GM12878 (cell line): ENCODE results near the gene EFCAB13. TPM values are rescaled to one million over a fixed set of nuclear protein-coding genes. Genes with fewer than 3 reads are reported as not detected.
"Not testable (repeated sequence)": the region's sequence is repeated elsewhere in the genome, so short reads cannot be mapped to it uniquely, and the experiment has no call there.

Experiments used
- ATAC-seq: fragments of 200-7000 bp; cut with Tn5 transposase; 3 replicates; pipeline ENCODE4 v1.9.1; 2020; ENCODE audit warnings: mild to moderate bottlenecking, moderate library complexity
- BruUV-seq: library from RNA; stranded (reverse); fragments of 400-500 nt; replicated peaks from 2 replicates; lab custom pipeline; 2021; lab: Mats Ljungman, UMichigan
- CTCF ChIA-PET: fragments of 300-600 bp; sonication (Branson Sonifier 250); formaldehyde crosslinking; extraction: SDS; loops from one replicate; lab custom pipeline; 2021; ENCODE audit warnings: inconsistent platforms; lab: Yijun Ruan, JAX
- POLR2A ChIA-PET: fragments of 350-600 bp; formaldehyde crosslinking; extraction: SDS; loops from one replicate; lab custom pipeline; 2021; ENCODE audit warnings: inconsistent platforms; lab: Charles Lee
- RAD21 ChIA-PET: fragments of 300-600 bp; sonication (Branson Sonifier 250); formaldehyde crosslinking; loops from one replicate; lab custom pipeline; 2023; ENCODE audit warnings: antibody characterized with exemption; ENCODE audit not compliant: unreplicated experiment; lab: Charles Lee
- SMC1A ChIA-PET: fragments of 300-600 bp; sonication (Branson Sonifier 250); formaldehyde crosslinking; loops from one replicate; lab custom pipeline; 2023; ENCODE audit not compliant: unreplicated experiment, uncharacterized antibody; lab: Charles Lee
- DNase-seq: peaks from one replicate; pipeline ENCODE4 v3.0.0-alpha.2; 2011; ENCODE audit warnings: low read depth, low spot score
- FAIRE-seq: peaks from 3 replicates; lab custom pipeline; 2011; peaks lifted over from hg19 to GRCh38; lab: Jason Lieb, UNC
- H2AFZ ChIP-seq: 2 replicates; pipeline ENCODE4 v1.6.0; 2011; ENCODE audit warnings: low read depth, low read length, control low read depth; ENCODE audit not compliant: control insufficient read depth
- H3K27ac ChIP-seq: 2 replicates; pipeline ENCODE4 v1.5.1; 2011; ENCODE audit warnings: control low read depth; ENCODE audit not compliant: control insufficient read depth, insufficient read depth
- H3K27me3 ChIP-seq, 2 experiments: replicated peaks in 1 of 2; 2 replicates each; pipeline versions ENCODE4 v1.6.0 to v1.6.1; 2011; ENCODE audit warnings: low read length in 1 of 2; ENCODE audit not compliant: control insufficient read depth in 2 of 2, insufficient read depth in 2 of 2
- H3K36me3 ChIP-seq, 2 experiments: 2 replicates each; pipeline ENCODE4 v1.5.1; 2011; ENCODE audit warnings: low read length in 1 of 2; ENCODE audit not compliant: control insufficient read depth in 2 of 2, insufficient read depth in 2 of 2
- H3K4me1 ChIP-seq: 2 replicates; pipeline ENCODE4 v1.6.1; 2011; ENCODE audit warnings: mild to moderate bottlenecking, low read length, moderate library complexity, mixed read lengths; ENCODE audit not compliant: control insufficient read depth, insufficient read depth
- H3K4me2 ChIP-seq: 2 replicates; pipeline ENCODE4 v1.6.0; 2011; ENCODE audit warnings: control low read depth; ENCODE audit not compliant: control insufficient read depth, insufficient read depth
- H3K4me3 ChIP-seq: fragments of 200-600 bp; sonication (generic); 2 replicates; pipeline ENCODE4 v1.5.1; 2016
- H3K79me2 ChIP-seq: 2 replicates; pipeline ENCODE4 v1.6.0; 2011; ENCODE audit warnings: low read length; ENCODE audit not compliant: control insufficient read depth, insufficient read depth
- H3K9ac ChIP-seq: 2 replicates; pipeline ENCODE4 v1.8.0; 2011; ENCODE audit warnings: low read length, control low read depth, mixed read lengths; ENCODE audit not compliant: control insufficient read depth, insufficient read depth
- H3K9me3 ChIP-seq: replicated peaks from 3 replicates; pipeline ENCODE4 v1.5.1; 2011; ENCODE audit warnings: mild to moderate bottlenecking, low read length; ENCODE audit not compliant: control insufficient read depth, insufficient read depth
- H4K20me1 ChIP-seq: 2 replicates; pipeline ENCODE4 v1.6.0; 2011; ENCODE audit not compliant: control insufficient read depth, insufficient read depth
- CBX3 ChIP-seq: fragments of 200-600 bp; sonication (generic); IDR thresholded peaks from 2 replicates; pipeline ENCODE4 v1.6.1; 2016; ENCODE audit warnings: low read depth, borderline replicate concordance
- CREB1 ChIP-seq: IDR thresholded peaks from 2 replicates; pipeline ENCODE4 v1.6.1; 2012; ENCODE audit warnings: low read depth, mild to moderate bottlenecking, inconsistent platforms
- DPF2 ChIP-seq: fragments of 450-650 bp; IDR thresholded peaks from 2 replicates; pipeline ENCODE4 v1.6.1; 2017; ENCODE audit warnings: mild to moderate bottlenecking
- EP300 ChIP-seq, 2 experiments: fragments of 150-350 bp in 1 of 2; IDR thresholded peaks; 2 replicates each; pipeline ENCODE4 v1.6.1; 2011 to 2012; ENCODE audit warnings: low read depth in 2 of 2, low read length in 2 of 2, borderline replicate concordance in 1 of 2, improper control_type of control experiment in 1 of 2, inconsistent platforms in 1 of 2; ENCODE audit not compliant: control insufficient read depth in 1 of 2
- GABPA ChIP-seq: IDR thresholded peaks from 2 replicates; pipeline ENCODE4 v1.6.1; 2014; ENCODE audit warnings: antibody characterized with exemption, low read depth, mild to moderate bottlenecking, inconsistent platforms
- MEF2A ChIP-seq: IDR thresholded peaks from 2 replicates; pipeline ENCODE4 v1.6.1; 2011; ENCODE audit warnings: low read depth, mild to moderate bottlenecking, low read length, moderate library complexity; ENCODE audit not compliant: insufficient read depth
- NR2C1 ChIP-seq: fragments of 450-650 bp; IDR thresholded peaks from 2 replicates; pipeline ENCODE4 v1.6.1; 2017; ENCODE audit warnings: antibody characterized with exemption, mild to moderate bottlenecking, moderate library complexity
- NR2F1 ChIP-seq: fragments of 450-650 bp; conservative IDR thresholded peaks from 2 replicates; pipeline ENCODE4 v1.6.1; 2017; ENCODE audit warnings: mild to moderate bottlenecking
- POLR2A ChIP-seq: IDR thresholded peaks from 2 replicates; pipeline ENCODE4 v1.6.1; 2011; ENCODE audit warnings: low read depth, mild to moderate bottlenecking, low read length
- POLR2AphosphoS2 ChIP-seq: IDR thresholded peaks from 2 replicates; pipeline ENCODE4 v1.6.1; 2011; ENCODE audit warnings: low read depth, mild to moderate bottlenecking, low read length, improper control_type of control experiment, moderate library complexity
- REST ChIP-seq: IDR thresholded peaks from 2 replicates; pipeline ENCODE4 v1.6.1; 2012; ENCODE audit warnings: mild to moderate bottlenecking, low read depth, low read length
- SIN3A ChIP-seq: IDR thresholded peaks from 2 replicates; pipeline ENCODE4 v1.6.1; 2012; ENCODE audit warnings: low read depth, low read length, improper control_type of control experiment
- ZSCAN29 ChIP-seq: fragments of 450-650 bp; IDR thresholded peaks from 2 replicates; pipeline ENCODE4 v1.6.1; 2017; ENCODE audit warnings: mild to moderate bottlenecking, moderate library complexity
- WGBS: methylation state at CpG from one replicate; pipeline ENCODE4 v1.1.6; 2016; ENCODE audit warnings: low lambda C conversion rate; ENCODE audit not compliant: insufficient replicate concordance, insufficient coverage; ENCODE audit errors: missing lambda C conversion rate; 5-methylcytosine and 5-hydroxymethylcytosine counted together
- in situ Hi-C: fragments of 300-500 bp; cut with MboI; formaldehyde crosslinking; loops from 9 replicates; pipeline ENCODE4 v1.14.3; 2018; ENCODE audit warnings: mixed read lengths
- intact Hi-C: fragments of 100-400 bp; cut with micrococcal nuclease; formaldehyde crosslinking; loops from one replicate; pipeline ENCODE4 v1.14.2; 2022; ENCODE audit not compliant: unreplicated experiment
- polyA plus RNA-seq, 11 experiments: library from polyadenylated mRNA; depleted of rRNA in 4 of 11; unstranded in 6 of 11; stranded (reverse) in 5 of 11; fragments of >200 nt; fragmentation: Nextera tagmentation in 4 of 11; fragmentation: Illumina TruSeq in 1 of 11; extraction: Ambion mirVana in 4 of 11; extraction: Trizol in 1 of 11; gene quantifications; 1 replicate in 1 of 11; 2 replicates in 10 of 11; pipeline versions ENCODE4 v1.2.1 to v1.2.3, GENCODE V29; 2011 to 2016; ENCODE audit warnings: inconsistent platforms in 2 of 11, missing spikeins in 2 of 11, low read depth in 1 of 11
- total RNA-seq, 4 experiments: library from RNA; depleted of rRNA in 3 of 4; stranded (reverse); fragments of >200 nt in 3 of 4; fragmentation: Illumina TruSeq in 1 of 4; extraction: Trizol in 1 of 4; gene quantifications; 2 replicates each; pipeline versions ENCODE4 v1.2.1 to v1.2.3, GENCODE V29; 2013 to 2021

The EFCAB13 gene
- total and polyA plus RNA-seq, 10 of the 15 experiments (the other 5 are each of a cell fraction or from before 2014, with no cell fraction given) = 0.90 to 8.7 (median 5.0) TPM

- TF ChIP-seq GABPA (no peak), NR2F1 (no peak), MEF2A (no peak), CREB1 (no peak), NR2C1 (no peak), ZSCAN29 (no peak), DPF2 (no peak), SIN3A (no peak), REST (no peak)
- TF ChIP-seq, all 136 proteins: peak for 0
Observed at GRCh38 chr17:47414612-47415011, 90.9 kb downstream of the EFCAB13 start (continued).

GRCh38 chr17:47423406-47424295, 99.9 kb downstream of the EFCAB13 start:
- Histone ChIP-seq H3K36me3 (no peaks in the 10 kb centered on the region), H3K4me2 (peak overlapping the region; percentile 87), H3K9me3 (peaks cover 4% of the 10 kb centered on the region; the same call in 1 of the 3 replicates), H4K20me1 (no peaks in the 10 kb centered on the region), H3K4me3 (peak overlapping the region; percentile 55; the same call in 1 of the 2 replicates), H3K27ac (no peak overlapping the region), H2AFZ (peak overlapping the region; percentile 19), H3K79me2 (no peaks in the 10 kb centered on the region), H3K27me3 (no peaks in the 10 kb centered on the region), H3K4me1 (no peaks in the 10 kb centered on the region), H3K9ac (no peak overlapping the region; the same call in 1 of the 2 replicates)
- no peak for FAIRE-seq
- DNase-seq = no peak
- WGBS = 39% methylated on average over 52 of the region's 113 CpGs
- ChIA-PET POLR2A (no interaction called here), SMC1A (no interaction called here), RAD21 (no interaction called here), CTCF (no interaction called here)
- ATAC-seq = no peak
- BruUV-seq = no TSS peak
- intact Hi-C loops (no loop called here), in situ Hi-C loops (no loop called here)
- TF ChIP-seq CBX3 = no peak
- no peak for TF ChIP-seq POLR2AphosphoS2
- TF ChIP-seq POLR2A = no peak
- TF ChIP-seq EP300 (IDR thresholded peaks at IDR 0.05; ENCODE audit: borderline replicate concordance in 1 of 2, control insufficient read depth in 1 of 2, low read depth in 2 of 2, low read length in 2 of 2) = no peak

GRCh38 chr17:47425233-47425632, 101.5 kb downstream of the EFCAB13 start:
- DNase-seq, H3K4me3 ChIP-seq, BruUV-seq, H3K79me2 ChIP-seq, H3K4me1 ChIP-seq, H3K27ac ChIP-seq, ATAC-seq, H2AFZ ChIP-seq, H3K9ac ChIP-seq, SMC1A ChIA-PET, intact Hi-C loops, FAIRE-seq, H3K27me3 ChIP-seq, POLR2A ChIA-PET, RAD21 ChIA-PET, in situ Hi-C loops, H3K36me3 ChIP-seq, H4K20me1 ChIP-seq, H3K9me3 ChIP-seq, H3K4me2 ChIP-seq, CTCF ChIA-PET: not testable (repeated sequence)
- 98% methylated on average over 3 of the region's 3 CpGs for WGBS
